K562 (cell line): ENCODE measurements around the gene MCU. TPM values are rescaled to one million over a fixed set of nuclear protein-coding genes. Genes with fewer than 3 reads are reported as not detected.

Source experiments
- ATAC-seq: fragments of 200-7000 bp; cut with Tn5 transposase; 3 replicates; pipeline ENCODE4 v1.9.1; 2020; ENCODE audit warnings: moderate library complexity
- BruUV-seq: library from RNA; stranded (reverse); fragments of 400-500 nt; replicated peaks from 2 replicates; lab custom pipeline; 2021; lab: Mats Ljungman, UMichigan
- CTCF ChIA-PET: fragments of 300-600 bp; formaldehyde crosslinking; extraction: SDS; loops from one replicate; lab custom pipeline; 2021; ENCODE audit warnings: low intra/inter-chr PET ratio; lab: Yijun Ruan, JAX
- POLR2A ChIA-PET: fragments of 300-600, 350-650 bp; sonication (Branson Sonifier 250); formaldehyde crosslinking; extraction: SDS; loops from one replicate; lab custom pipeline; 2021; ENCODE audit warnings: antibody characterized with exemption, inconsistent platforms; lab: Yijun Ruan, JAX
- DNase-seq, 4 experiments: peaks; one replicate each; pipeline versions ENCODE4 v3.0.0 to v3.0.0-alpha.2; 2011 to 2018; ENCODE audit warnings: low spot score in 3 of 4, mixed read lengths in 3 of 4; ENCODE audit errors: extremely low read depth in 1 of 4
- FAIRE-seq: peaks from 2 replicates; lab custom pipeline; 2011; peaks lifted over from hg19 to GRCh38; lab: Jason Lieb, UNC
- H2AFZ ChIP-seq: 2 replicates; pipeline ENCODE4 v1.6.0; 2011; ENCODE audit warnings: low read depth, low read length, control low read depth, inconsistent platforms
- H3K27ac ChIP-seq: fragments of 200-600 bp; 3 replicates; pipeline ENCODE4 v1.8.0; 2011; ENCODE audit warnings: low read depth, mild to moderate bottlenecking, control low read depth, inconsistent platforms, low read length, moderate library complexity, mixed read lengths; ENCODE audit errors: extremely low read depth
- H3K27me3 ChIP-seq, 2 experiments: fragments of 300-600 bp in 1 of 2; 2 replicates in 1 of 2; 3 replicates in 1 of 2; pipeline versions ENCODE4 v1.6.0 to v1.8.0; 2011; ENCODE audit warnings: inconsistent platforms in 2 of 2, low read length in 2 of 2, mild to moderate bottlenecking in 1 of 2, mixed read lengths in 1 of 2, moderate library complexity in 1 of 2; ENCODE audit not compliant: control insufficient read depth in 2 of 2, insufficient read depth in 2 of 2
- H3K36me3 ChIP-seq: fragments of 300-600 bp; 3 replicates; pipeline ENCODE4 v1.8.0; 2011; ENCODE audit warnings: mild to moderate bottlenecking, low read length, inconsistent platforms; ENCODE audit not compliant: control insufficient read depth, insufficient read depth
- H3K4me1 ChIP-seq, 2 experiments: fragments of 200-600 bp in 1 of 2; replicated peaks in 1 of 2; 2 replicates in 1 of 2; 3 replicates in 1 of 2; pipeline versions ENCODE4 v1.5.1 to v1.8.0; 2011; ENCODE audit warnings: inconsistent platforms in 2 of 2, low read length in 2 of 2, mild to moderate bottlenecking in 1 of 2, mixed read lengths in 1 of 2, moderate library complexity in 1 of 2; ENCODE audit not compliant: control insufficient read depth in 2 of 2, insufficient read depth in 2 of 2
- H3K4me2 ChIP-seq: 2 replicates; pipeline ENCODE4 v1.6.1; 2011; ENCODE audit warnings: low read length, control low read depth, inconsistent platforms, mixed read lengths; ENCODE audit not compliant: insufficient read depth
- H3K4me3 ChIP-seq: fragments of 200-600 bp; sonication (generic), shearing (Covaris generic); 2 replicates; pipeline ENCODE4 v1.5.1; 2016; ENCODE audit warnings: control low read depth, inconsistent platforms
- H3K79me2 ChIP-seq: fragments of 200-600 bp; 3 replicates; pipeline ENCODE4 v1.8.0; 2011; ENCODE audit warnings: low read length, inconsistent platforms; ENCODE audit not compliant: control insufficient read depth, insufficient read depth
- H3K9ac ChIP-seq, 2 experiments: 2 replicates each; pipeline versions ENCODE4 v1.6.0 to v1.6.1; 2011; ENCODE audit warnings: low read depth in 2 of 2, low read length in 2 of 2, control low read depth in 1 of 2, inconsistent platforms in 1 of 2, mild to moderate bottlenecking in 1 of 2, mixed read lengths in 1 of 2; ENCODE audit not compliant: insufficient read depth in 1 of 2
- H3K9me1 ChIP-seq: one replicate; pipeline ENCODE4 v1.6.0; 2011; ENCODE audit warnings: inconsistent platforms, mild to moderate bottlenecking, low read length, moderate library complexity; ENCODE audit not compliant: control insufficient read depth, insufficient read depth
- H3K9me3 ChIP-seq: replicated peaks from 2 replicates; pipeline ENCODE4 v1.5.1; 2011; ENCODE audit warnings: low read depth, low read length, inconsistent platforms; ENCODE audit not compliant: control insufficient read depth, insufficient read depth
- H4K20me1 ChIP-seq: replicated peaks from 2 replicates; pipeline ENCODE4 v1.6.1; 2011; ENCODE audit warnings: low read length, inconsistent platforms, mixed read lengths; ENCODE audit not compliant: control insufficient read depth, insufficient read depth
- HDAC3 ChIP-seq: fragments of 450-650 bp; IDR thresholded peaks from 2 replicates; pipeline ENCODE4 v1.6.1; 2018; ENCODE audit warnings: borderline replicate concordance, mild to moderate bottlenecking, moderate library complexity; ENCODE audit not compliant: partially characterized antibody
- KLF10 ChIP-seq: fragments of 250-450 bp; sonication (Bioruptor Pico); IDR thresholded peaks from 2 replicates; pipeline ENCODE4 v1.6.1; 2021; ENCODE audit warnings: matching md5 sums
- LARP7 ChIP-seq: fragments of 450-650 bp; IDR thresholded peaks from 2 replicates; pipeline ENCODE4 v1.6.1; 2016
- MAFF ChIP-seq: IDR thresholded peaks from 2 replicates; pipeline ENCODE4 v1.6.1; 2012; ENCODE audit warnings: low read length, improper control_type of control experiment
- NCOA2 ChIP-seq, 2 experiments: fragments of 450-650 bp; IDR thresholded peaks; 2 replicates each; pipeline ENCODE4 v1.6.1; 2018; ENCODE audit warnings: mild to moderate bottlenecking in 2 of 2, moderate library complexity in 1 of 2; ENCODE audit not compliant: partially characterized antibody in 2 of 2
- SAFB ChIP-seq: fragments of 200-400 bp; formaldehyde crosslinking; IDR thresholded peaks from 2 replicates; pipeline ENCODE4 v1.6.1; 2017; ENCODE audit warnings: low read depth, low read length, borderline replicate concordance
- SMAD2 ChIP-seq: fragments of 150-350 bp; IDR thresholded peaks from 2 replicates; pipeline ENCODE4 v1.6.1; 2014; ENCODE audit warnings: low read depth, mild to moderate bottlenecking, low read length
- TGIF2 ChIP-seq: sonication (generic); formaldehyde crosslinking; IDR thresholded peaks from 2 replicates; pipeline ENCODE4 v1.8.1; 2022; ENCODE audit warnings: mild to moderate bottlenecking, missing genetic modification reagents, moderate library complexity
- VEZF1 ChIP-seq: fragments of 200-800 bp; sonication (Bioruptor generic); IDR thresholded peaks from 2 replicates; pipeline ENCODE4 v1.6.1; 2017; ENCODE audit warnings: missing genetic modification characterization, missing compliant biosample characterization
- ZNF449 ChIP-seq: fragments of 250-450 bp; sonication (Bioruptor Pico); IDR thresholded peaks from 2 replicates; pipeline ENCODE4 v1.8.0; 2022; ENCODE audit warnings: moderate library complexity, mild to moderate bottlenecking, inconsistent platforms
- ZNF695 ChIP-seq: fragments of 450-650 bp; formaldehyde crosslinking; IDR thresholded peaks from 2 replicates; pipeline ENCODE4 v1.4.0; 2020; ENCODE audit warnings: mild to moderate bottlenecking, moderate library complexity
- WGBS: fragments of 100-300 bp; shearing (Covaris generic); methylation state at CpG from one replicate; pipeline ENCODE4 v1.1.6; 2016; ENCODE audit warnings: low coverage, mixed read lengths; ENCODE audit not compliant: insufficient coverage; ENCODE audit errors: missing lambda C conversion rate; 5-methylcytosine and 5-hydroxymethylcytosine counted together
- in situ Hi-C: fragments of 300-500 bp; cut with MboI; formaldehyde crosslinking; loops from 4 replicates; pipeline ENCODE4 v1.15.0; 2018; ENCODE audit warnings: inconsistent platforms, mixed read lengths
- intact Hi-C: fragments of 100-400 bp; cut with micrococcal nuclease; formaldehyde crosslinking; loops from 2 replicates; pipeline ENCODE4 v1.14.2; 2022
- polyA plus RNA-seq, 8 experiments: library from polyadenylated mRNA; depleted of rRNA in 4 of 8; stranded (reverse) in 5 of 8; unstranded in 3 of 8; fragments of >200 nt; fragmentation: Nextera tagmentation in 2 of 8; fragmentation: Illumina TruSeq in 1 of 8; extraction: Ambion mirVana in 2 of 8; extraction: Trizol in 1 of 8; gene quantifications; 2 replicates each; pipeline versions ENCODE4 v1.2.1 to v1.2.3, GENCODE V29; 2011 to 2014; ENCODE audit warnings: inconsistent platforms in 1 of 8, missing spikeins in 1 of 8
- total RNA-seq, 7 experiments: library from RNA; depleted of rRNA in 6 of 7; stranded (reverse); fragments of >200 nt in 6 of 7; fragmentation: Illumina TruSeq in 2 of 7; extraction: Trizol in 2 of 7; gene quantifications; 2 replicates each; pipeline versions ENCODE4 v1.2.1 to v1.2.3, GENCODE V29; 2011 to 2021; ENCODE audit warnings: low replicate concordance in 1 of 7
- TF ChIP-seq, protein P1 (sequence below): fragments of 450-650 bp; IDR thresholded peaks from 2 replicates; pipeline ENCODE4 v1.6.1; 2017; ENCODE audit warnings: mild to moderate bottlenecking, moderate library complexity
- TF ChIP-seq, protein P2 (sequence below): fragments of 450-650 bp; formaldehyde crosslinking; IDR thresholded peaks from 2 replicates; pipeline ENCODE4 v1.4.0; 2020; ENCODE audit warnings: mild to moderate bottlenecking, moderate library complexity

MCU gene
- total and polyA plus RNA-seq, 9 of the 15 experiments (the other 6 are each of a cell fraction or from before 2014, with no cell fraction given): 8.2 to 88.8 (median 21.3) TPM

GRCh38 chr10:72694476-72695369, 2.8 kb downstream of the MCU start:
- Histone ChIP-seq H3K79me2 (peaks cover 52% of the 10 kb centered on the region), H4K20me1 (peaks cover 7% of the 10 kb centered on the region), H3K9me1 (no peaks in the 10 kb centered on the region), H3K27me3 (no peaks in the 10 kb centered on the region), H2AFZ (no peak overlapping the region), H3K9me3 (no peaks in the 10 kb centered on the region), H3K4me1 (peaks cover 13 to 27% of the 10 kb centered on the region in 2 experiments; a peak in 4 of 5 replicates), H3K27ac (no peak overlapping the region), H3K36me3 (no peaks in the 10 kb centered on the region), H3K4me3 (no peak overlapping the region), H3K9ac (no peak overlapping the region), H3K4me2 (no peak overlapping the region)
- in situ Hi-C loops: no loop called here
- POLR2A ChIA-PET: interaction anchor here (0.6 to 1.7 kb wide), 8 partner anchors 8 to 232 kb away, joined by 3 to 5 read pairs (median 4); no protein-coding TSS in a partner anchor
- no TSS peak for BruUV-seq
- intact Hi-C loops: loop anchor here (5.0 to 10.0 kb wide), 4 partner anchors 67 to 370 kb away; partner anchors contain the start of gene MICU1
- FAIRE-seq: peak; percentile 75
- CTCF ChIA-PET: interaction anchor here (1.3 kb wide), 1 partner anchor 139 kb away, joined by 6 read pairs; no protein-coding TSS in a partner anchor
- WGBS: 50% methylated on average over 6 of the region's 6 CpGs
- DNase-seq: peak in 2 of 4 experiments; percentile 30 to 45
- 0 out of 3 replicates have a peak, but pooled peaks have one; percentile 10 for ATAC-seq
- TF ChIP-seq KLF10 (no peak), VEZF1 (CRISPR knock-in tag) (no peak), MAFF (no peak), LARP7 (no peak), SMAD2 (no peak), NCOA2 (IDR thresholded peaks at IDR 0.05; ENCODE audit: partially characterized antibody in 2 of 2) (no peak), TGIF2 (CRISPR knock-in tag) (no peak), ZNF449 (CRISPR knock-in tag) (no peak), SAFB (no peak), ZNF695 (CRISPR knock-in tag) (no peak), HDAC3 (no peak)
- TF ChIP-seq, protein P1, sequence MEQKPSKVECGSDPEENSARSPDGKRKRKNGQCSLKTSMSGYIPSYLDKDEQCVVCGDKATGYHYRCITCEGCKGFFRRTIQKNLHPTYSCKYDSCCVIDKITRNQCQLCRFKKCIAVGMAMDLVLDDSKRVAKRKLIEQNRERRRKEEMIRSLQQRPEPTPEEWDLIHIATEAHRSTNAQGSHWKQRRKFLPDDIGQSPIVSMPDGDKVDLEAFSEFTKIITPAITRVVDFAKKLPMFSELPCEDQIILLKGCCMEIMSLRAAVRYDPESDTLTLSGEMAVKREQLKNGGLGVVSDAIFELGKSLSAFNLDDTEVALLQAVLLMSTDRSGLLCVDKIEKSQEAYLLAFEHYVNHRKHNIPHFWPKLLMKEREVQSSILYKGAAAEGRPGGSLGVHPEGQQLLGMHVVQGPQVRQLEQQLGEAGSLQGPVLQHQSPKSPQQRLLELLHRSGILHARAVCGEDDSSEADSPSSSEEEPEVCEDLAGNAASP: no peak
- TF ChIP-seq, protein P2, sequence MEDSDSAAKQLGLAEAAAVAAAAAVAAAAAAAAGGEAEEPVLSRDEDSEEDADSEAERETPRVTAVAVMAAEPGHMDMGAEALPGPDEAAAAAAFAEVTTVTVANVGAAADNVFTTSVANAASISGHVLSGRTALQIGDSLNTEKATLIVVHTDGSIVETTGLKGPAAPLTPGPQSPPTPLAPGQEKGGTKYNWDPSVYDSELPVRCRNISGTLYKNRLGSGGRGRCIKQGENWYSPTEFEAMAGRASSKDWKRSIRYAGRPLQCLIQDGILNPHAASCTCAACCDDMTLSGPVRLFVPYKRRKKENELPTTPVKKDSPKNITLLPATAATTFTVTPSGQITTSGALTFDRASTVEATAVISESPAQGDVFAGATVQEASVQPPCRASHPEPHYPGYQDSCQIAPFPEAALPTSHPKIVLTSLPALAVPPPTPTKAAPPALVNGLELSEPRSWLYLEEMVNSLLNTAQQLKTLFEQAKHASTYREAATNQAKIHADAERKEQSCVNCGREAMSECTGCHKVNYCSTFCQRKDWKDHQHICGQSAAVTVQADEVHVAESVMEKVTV (CRISPR knock-in tag): no peak
